ENCODE measurements around the gene SHQ1. TPM values are rescaled to one million over a fixed set of nuclear protein-coding genes. Genes with fewer than 3 reads are reported as not detected.
A peak's percentile ranks its signal among the peaks of the same experiment; 100 is the strongest.

The SHQ1 gene
- total RNA-seq, 2 donors from 2014 or later = 9.6 to 11.2 TPM

- no peaks in the 10 kb centered on the region for H3K27me3 ChIP-seq
- WGBS, 2 donors = 0 to 1% methylated on average over 11 of the region's 11 CpGs
- TF ChIP-seq CTCF (IDR thresholded peaks at IDR 0.05) (no peak), POLR2A (IDR thresholded peaks at IDR 0.05) (no peak)
- intact Hi-C loops (cut with DNase I) = no loop called here
- H3K27ac ChIP-seq = no peak overlapping the region
- H3K9me3 ChIP-seq = no peaks in the 10 kb centered on the region
- peak; percentile 4 for ATAC-seq
- peaks cover 29% of the 10 kb centered on the region for H3K4me1 ChIP-seq
- no peaks in the 10 kb centered on the region for H3K36me3 ChIP-seq (replicated peaks in 1 of 2; ENCODE audit: insufficient read depth in 1 of 2, low read depth in 2 of 2)
- peak overlapping the region in 1 of 2 donors; percentile 64 for H3K4me3 ChIP-seq
- peak in 1 of 4 donors; percentile 13 for DNase-seq
Observed at GRCh38 chr3:72848703-72849081, 447 bp upstream of the SHQ1 start.

GRCh38 chr3:72847282-72847681, 963 bp downstream of the SHQ1 start:
- Histone ChIP-seq H3K4me3 (peak overlapping the region in 1 of 2 donors; percentile 64), H3K27me3 (no peaks in the 10 kb centered on the region), H3K4me1 (peaks cover 29% of the 10 kb centered on the region), H3K36me3 (replicated peaks in 1 of 2; ENCODE audit: insufficient read depth in 1 of 2, low read depth in 2 of 2) (no peaks in the 10 kb centered on the region), H3K27ac (peak overlapping the region in 3 of 4 donors; percentile 35 to 81 (median 78)), H3K9me3 (no peaks in the 10 kb centered on the region)
- DNase-seq (no peak), ATAC-seq (no peak)
- 6 to 7% methylated on average over 6 of the region's 6 CpGs for WGBS, 2 donors
- TF ChIP-seq POLR2A (IDR thresholded peaks at IDR 0.05) (no peak), CTCF (IDR thresholded peaks at IDR 0.05) (no peak)
- intact Hi-C loops (cut with DNase I) = no loop called here

- H3K27ac ChIP-seq = no peak overlapping the region
- H3K36me3 ChIP-seq (replicated peaks in 1 of 2; ENCODE audit: insufficient read depth in 1 of 2, low read depth in 2 of 2) = peaks cover 0 to 2% of the 10 kb centered on the region in 2 donors
- H3K4me1 ChIP-seq = peaks cover 29% of the 10 kb centered on the region
- ATAC-seq = no peak
- no peak for DNase-seq
- TF ChIP-seq POLR2A (IDR thresholded peaks at IDR 0.05) (no peak), CTCF (IDR thresholded peaks at IDR 0.05) (no peak)
- no peaks in the 10 kb centered on the region for H3K9me3 ChIP-seq
- intact Hi-C loops (cut with DNase I) = no loop called here
- no peaks in the 10 kb centered on the region for H3K27me3 ChIP-seq
- H3K4me3 ChIP-seq = no peak overlapping the region
- WGBS, 2 donors = 93 to 96% methylated on average over 10 of the region's 10 CpGs
Observed at GRCh38 chr3:72846166-72846565, 2.1 kb downstream of the SHQ1 start.

- no peaks in the 10 kb centered on the region for H3K27me3 ChIP-seq
- no peak overlapping the region for H3K27ac ChIP-seq
- peaks cover 0 to 7% of the 10 kb centered on the region in 2 donors for H3K36me3 ChIP-seq (replicated peaks in 1 of 2; ENCODE audit: insufficient read depth in 1 of 2, low read depth in 2 of 2)
- H3K4me1 ChIP-seq = peaks cover 29% of the 10 kb centered on the region
- no peak overlapping the region for H3K4me3 ChIP-seq
- intact Hi-C loops (cut with DNase I) = no loop called here
- TF ChIP-seq CTCF (IDR thresholded peaks at IDR 0.05) (no peak), POLR2A (IDR thresholded peaks at IDR 0.05) (no peak)
- WGBS, 2 donors = 87 to 92% methylated on average over 1 of the region's 1 CpG
- DNase-seq = no peak
- H3K9me3 ChIP-seq = no peaks in the 10 kb centered on the region
- no peak for ATAC-seq
Observed at GRCh38 chr3:72844436-72844993, 3.7 kb downstream of the SHQ1 start.

- Histone ChIP-seq H3K36me3 (replicated peaks in 1 of 2; ENCODE audit: insufficient read depth in 1 of 2, low read depth in 2 of 2) (peaks cover 0 to 7% of the 10 kb centered on the region in 2 donors), H3K4me1 (peaks cover 7% of the 10 kb centered on the region), H3K27me3 (no peaks in the 10 kb centered on the region), H3K4me3 (no peak overlapping the region), H3K9me3 (no peaks in the 10 kb centered on the region), H3K27ac (no peak overlapping the region)
- DNase-seq (no peak), ATAC-seq (no peak)
- 86 to 93% methylated on average over 3 of the region's 3 CpGs for WGBS, 2 donors
- intact Hi-C loops (cut with DNase I) = no loop called here
- no peak for TF ChIP-seq POLR2A (IDR thresholded peaks at IDR 0.05)
- no peak for TF ChIP-seq CTCF (IDR thresholded peaks at IDR 0.05)
Observed at GRCh38 chr3:72839057-72839456, 9.2 kb downstream of the SHQ1 start.
